ENCODE data around the gene DOHH.
"Not testable (repeated sequence)": the region's sequence is repeated elsewhere in the genome, so short reads cannot be mapped to it uniquely, and the experiment has no call there.

The DOHH gene

DNA sequence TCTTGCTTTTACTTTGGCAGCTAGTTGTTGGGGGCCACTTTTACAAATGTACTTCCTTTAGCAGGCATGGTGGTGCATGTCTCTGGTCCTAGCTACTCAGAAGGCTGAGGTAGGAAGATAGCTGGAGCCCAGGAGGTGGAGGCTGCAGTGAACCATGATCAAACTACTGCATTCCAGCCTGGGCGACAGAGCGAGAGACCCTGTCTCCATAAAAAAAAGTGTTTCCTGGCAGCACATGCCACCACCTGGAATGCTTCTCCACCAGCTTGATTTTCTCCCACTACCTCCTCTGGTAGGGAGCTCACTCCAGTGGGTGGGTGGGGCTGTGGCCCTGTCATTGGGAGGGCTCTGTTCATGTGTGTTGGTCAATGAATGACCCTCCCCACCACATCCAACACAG lies 18.2 kb upstream of the DOHH start:
- DNase-seq: no peak

DNA sequence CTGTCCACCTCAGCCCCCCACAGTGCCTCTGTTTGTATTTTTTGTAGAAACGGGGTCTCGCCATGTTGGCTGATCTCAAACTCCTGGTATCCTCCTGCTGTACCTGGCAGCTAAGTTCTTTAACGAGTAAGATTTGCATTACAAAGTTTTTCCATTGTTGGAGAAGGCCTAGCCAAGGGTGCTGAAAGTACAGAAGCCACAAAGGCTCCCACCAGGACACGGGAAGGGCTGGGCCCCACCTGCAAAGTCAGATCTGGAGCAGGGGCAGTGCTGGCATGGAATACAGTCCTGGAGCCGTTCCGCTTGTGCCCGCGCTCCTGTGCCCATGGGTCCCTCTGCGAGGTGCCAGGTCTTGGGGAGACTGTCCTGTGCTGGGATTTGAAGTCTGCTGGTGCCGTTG lies 17.8 kb upstream of the DOHH start:
- no peak for DNase-seq

DNA sequence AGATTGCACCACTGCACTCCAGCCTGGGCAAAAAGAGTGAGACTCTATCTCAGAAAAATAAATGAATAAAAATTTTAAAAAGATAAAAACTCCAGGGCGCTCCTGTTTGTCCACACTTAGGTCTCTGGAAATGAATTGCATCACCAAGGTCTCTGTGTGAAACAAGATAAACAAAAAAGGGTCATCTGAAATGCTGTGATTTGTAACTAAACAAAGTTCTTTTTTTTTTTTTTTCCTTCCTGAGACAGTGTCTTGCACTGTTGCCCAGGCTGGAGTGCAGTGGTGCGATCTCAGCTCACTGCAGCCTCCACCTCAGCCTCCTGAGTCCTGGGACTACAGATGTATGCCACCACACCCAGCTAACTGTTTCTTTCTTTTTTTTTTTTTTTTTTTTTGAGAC lies 17.2 kb upstream of the DOHH start:
- DNase-seq: no peak

DNA sequence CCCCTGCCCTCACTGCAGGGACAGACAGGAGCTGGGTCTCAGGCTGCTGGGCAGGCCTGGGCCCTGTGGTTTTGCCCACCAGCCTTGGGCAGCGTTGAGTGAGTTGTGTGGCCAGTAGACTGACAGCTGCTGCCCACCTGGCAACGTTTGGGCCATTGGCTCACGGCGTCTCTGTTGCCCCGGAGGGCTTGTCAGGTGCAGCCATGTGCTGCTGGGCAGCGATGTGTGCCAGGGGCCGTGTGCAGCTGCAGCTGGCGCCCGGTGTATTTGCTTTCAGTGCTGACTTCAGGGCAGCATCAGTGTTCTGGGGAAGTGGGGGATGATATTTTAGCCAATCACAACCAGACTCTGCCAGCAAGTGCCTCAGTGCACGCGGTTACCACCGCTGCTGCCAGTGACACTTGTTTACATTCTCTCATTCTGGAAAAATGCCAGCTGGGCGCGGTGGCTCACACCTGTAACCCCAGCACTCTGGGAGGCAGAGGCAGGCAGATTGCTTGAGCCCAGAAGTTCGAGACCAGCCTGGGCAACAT lies 16.3 kb upstream of the DOHH start:
- DNase-seq: no peak

DNA sequence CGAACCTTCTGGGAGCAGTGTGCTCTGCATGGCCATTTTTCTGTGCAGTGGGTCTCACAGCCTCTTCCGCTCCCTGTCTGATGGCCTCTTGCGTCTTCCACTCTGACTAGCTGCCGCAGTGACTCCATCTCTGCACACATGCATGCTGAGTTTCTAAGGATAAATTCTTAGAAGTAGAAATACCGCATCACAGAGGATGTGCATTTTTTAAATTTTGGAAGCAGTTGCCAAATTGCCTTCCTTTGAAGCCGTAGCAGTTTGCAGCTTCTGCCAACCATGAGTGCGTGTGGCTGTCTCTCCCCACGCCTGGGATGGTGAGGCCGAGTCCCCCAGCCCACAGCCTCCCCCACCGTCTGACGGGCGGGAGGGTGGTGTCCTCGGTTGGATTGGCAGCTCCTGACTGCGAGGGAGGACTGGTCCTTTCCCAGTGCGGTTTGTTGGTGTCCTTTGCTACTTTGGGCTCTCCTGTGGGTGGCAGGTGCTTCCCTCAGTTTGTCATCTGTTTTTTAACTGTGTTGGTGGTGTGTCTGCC lies 15.5 kb upstream of the DOHH start:
- no peak for DNase-seq

DNA sequence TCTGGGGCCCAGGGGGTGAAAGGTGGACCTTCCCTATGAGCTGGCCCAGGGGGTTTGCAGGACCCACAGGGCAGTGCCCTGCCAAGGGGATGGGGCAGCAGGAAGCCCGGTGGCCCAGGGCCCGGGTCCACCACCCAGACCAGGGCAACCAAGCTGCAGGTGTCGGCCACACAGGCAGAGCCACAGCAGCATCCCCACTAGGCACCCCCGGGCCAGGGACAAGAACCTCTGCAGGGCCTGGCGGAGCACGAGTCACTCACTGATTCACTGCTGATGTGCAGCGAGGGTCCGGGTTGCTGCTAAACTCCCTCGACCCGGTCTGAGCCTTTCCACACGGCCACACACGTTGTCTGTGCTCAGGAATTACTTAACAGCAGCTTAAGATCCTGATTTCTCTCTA lies 14.5 kb upstream of the DOHH start:
- no peak for DNase-seq

DNA sequence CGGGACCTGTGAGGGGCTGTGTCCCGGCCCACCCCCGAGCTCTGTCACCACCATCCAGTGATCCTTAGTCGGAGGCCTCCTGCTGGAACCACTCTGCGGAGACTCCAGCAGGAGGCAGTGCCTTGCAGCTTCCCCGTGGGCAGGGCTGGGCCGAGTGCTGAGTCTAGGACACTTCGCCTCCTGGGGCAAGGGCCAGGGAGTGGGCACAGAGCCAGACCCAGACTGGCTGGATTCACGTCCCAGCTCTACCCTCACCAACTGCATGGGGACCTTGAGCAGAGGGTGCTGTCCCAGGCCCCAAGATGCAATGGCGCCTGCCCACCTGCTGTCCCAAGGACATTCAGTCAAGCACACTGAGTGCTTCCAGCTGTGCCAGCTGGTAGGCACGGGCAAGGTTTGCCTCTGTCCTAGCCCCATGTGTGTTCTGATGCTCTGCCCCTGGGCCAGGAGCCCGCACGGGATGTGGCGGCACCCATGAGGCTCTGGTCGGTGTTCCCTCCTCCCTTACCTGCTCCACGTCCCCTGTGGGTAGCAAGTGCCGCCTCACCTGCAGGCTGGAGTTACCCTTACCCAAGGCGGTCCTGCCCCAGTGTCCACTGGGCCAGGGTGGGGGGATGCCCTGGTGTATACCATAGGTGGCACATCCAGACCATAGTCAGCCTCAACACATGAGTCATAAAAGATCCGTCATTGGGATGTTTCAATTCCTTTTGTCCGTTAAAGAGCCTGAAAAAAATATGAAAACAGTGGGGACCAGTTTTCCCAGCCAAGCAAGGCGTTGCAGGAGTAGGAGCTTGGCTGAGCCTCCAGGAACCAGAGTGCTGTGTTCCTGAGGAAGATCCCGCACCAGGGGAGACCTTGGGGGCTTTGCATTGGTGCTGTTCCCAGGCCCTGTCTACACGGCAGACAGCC lies 13.0 kb upstream of the DOHH start:
- DNase-seq: no peak

DNA sequence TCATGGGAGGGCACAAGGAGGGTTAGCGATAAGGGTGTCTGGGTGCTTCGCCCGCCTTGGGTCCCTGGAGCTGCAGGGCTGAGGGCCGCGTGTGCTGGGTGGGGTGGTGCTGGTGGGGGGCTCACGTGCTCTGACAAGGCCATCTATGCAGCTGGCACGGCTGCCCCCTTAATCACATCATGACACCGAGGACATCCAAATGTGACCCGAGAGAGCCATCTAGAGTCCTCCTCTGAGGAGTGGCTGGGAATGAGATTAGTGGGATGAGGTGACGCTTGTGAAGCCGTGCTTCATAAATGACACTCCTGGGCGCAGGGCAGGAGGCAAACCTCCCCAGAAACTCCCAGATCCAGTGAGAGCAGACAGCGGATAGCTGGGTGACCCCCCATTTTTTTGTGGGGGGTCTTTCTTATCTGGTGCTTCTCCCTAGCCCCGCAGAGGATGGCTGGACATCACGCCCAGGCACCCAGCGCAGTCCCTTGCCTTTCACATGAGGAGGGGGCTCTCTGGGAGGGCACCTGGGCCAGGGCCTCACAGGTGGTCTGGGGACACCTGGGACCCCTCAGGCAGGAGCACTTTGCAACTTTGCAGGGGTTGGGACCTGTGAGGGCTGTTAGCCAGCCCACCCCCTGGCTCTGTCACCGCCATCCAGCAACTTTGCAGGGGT lies 12.2 kb upstream of the DOHH start:
- DNase-seq: no peak

DNA sequence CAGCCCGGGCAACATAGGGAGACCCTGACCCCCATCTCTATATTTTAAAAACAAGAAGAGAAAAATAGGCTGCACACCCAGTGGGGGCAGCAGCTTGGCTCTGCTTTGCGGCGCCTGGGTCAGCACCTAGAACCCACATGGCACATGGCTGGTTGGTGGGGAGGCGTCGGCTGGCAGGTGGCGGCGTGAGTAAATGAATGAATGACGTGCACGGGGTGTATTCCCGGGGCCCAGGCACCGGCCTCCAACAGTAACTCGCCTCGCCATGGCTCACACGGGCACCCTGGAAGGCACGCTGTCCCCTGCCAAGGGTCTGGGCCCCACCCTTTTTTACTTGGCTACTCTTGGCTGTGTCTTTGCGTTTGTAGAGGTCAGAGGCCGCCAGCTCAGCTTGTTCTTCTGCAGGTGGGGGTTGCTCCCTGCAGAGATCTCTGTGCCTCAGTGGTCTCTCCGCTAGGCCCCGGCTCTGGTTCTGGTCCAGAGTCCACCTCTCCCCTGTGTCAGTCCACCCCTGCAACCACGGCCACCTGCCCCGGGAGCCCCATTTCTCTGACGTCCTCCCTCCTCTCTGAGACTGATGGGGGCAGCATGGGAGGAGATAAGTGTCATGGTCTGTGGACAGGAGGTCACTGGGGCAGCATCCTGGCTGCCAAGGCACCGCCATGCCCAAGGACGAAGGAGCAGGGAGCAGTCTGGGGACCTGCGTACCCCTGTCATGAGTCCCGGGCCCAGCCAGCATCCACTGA lies 11.2 kb upstream of the DOHH start:
- no peak for DNase-seq

DNA sequence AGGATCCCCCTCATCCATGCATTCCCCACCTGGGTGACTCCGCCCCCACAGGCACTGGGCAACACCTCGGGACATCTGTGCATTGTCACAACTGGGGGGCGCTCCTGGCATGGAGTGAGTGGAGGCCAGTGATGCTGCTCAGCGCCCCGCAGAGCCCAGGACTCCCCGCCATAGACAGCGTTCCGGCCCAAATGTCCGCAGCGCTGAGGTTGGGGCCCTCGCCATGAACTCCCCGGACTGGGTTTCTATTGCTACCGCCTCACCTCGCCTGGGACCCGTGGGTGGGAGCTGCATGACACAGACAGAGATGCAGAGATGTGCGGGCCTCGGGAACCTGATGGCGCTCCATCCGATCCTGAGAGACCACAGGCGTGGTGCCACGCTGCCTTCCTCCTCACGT lies 10.3 kb upstream of the DOHH start:
- no peak for DNase-seq

DNA sequence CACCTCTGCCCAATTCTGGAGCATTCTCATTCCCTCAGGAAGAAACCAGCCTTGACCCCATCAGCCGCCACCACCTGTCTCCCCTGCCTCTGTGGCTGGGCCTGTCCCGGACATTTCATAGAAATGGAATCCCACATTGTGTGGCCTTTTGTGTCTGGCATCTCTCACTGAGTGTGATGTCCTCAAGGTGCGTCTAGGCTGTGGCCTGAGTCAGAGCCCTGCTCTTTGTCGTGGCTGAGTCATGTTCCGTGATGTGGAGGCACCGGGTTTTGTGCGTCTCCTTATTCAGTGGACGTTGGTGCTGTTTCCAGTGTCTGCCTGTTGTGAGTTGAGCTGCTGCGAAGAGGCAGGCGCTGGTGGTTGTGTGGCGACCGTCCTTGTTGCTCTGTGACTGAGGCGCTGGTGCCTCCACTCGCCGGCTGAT lies 9.1 kb upstream of the DOHH start:
- no peak for DNase-seq

DNA sequence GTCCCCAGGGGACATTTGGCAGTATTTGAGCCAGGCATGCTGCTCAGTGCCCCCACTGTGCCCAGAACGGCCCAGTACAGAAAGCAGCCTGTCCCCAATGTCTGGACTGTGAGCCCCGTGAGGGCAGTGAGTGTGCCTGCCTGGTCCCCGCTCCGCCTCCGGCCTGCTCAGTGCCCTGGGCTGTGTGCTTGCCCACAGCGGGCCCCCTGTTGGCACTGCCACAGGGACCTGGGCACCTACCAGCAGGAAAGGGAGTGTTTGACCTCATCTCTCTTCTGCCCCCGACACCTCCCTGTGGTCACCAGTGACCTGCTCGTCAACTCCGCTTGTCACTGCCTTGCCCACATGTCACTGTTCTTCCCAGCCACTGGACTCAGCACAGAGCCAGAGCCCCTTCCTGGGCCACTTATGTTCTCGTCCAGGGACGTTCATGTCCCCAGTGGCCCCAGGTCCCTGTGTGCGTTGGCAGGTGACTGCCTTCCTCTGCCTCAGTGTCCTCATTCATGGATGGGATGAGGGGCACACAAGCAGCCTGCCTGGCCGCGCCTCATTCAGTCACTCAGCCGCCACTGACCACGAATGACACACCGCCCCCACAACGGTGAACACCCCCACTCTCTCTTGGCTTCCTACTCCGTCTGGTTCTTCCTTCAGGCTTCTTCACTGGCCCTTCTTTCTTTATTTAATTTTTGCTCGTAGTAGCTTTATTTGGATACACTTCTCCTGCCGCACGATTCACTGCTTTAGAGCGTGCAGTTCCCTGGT lies 8.5 kb upstream of the DOHH start:
- DNase-seq: no peak

DNA sequence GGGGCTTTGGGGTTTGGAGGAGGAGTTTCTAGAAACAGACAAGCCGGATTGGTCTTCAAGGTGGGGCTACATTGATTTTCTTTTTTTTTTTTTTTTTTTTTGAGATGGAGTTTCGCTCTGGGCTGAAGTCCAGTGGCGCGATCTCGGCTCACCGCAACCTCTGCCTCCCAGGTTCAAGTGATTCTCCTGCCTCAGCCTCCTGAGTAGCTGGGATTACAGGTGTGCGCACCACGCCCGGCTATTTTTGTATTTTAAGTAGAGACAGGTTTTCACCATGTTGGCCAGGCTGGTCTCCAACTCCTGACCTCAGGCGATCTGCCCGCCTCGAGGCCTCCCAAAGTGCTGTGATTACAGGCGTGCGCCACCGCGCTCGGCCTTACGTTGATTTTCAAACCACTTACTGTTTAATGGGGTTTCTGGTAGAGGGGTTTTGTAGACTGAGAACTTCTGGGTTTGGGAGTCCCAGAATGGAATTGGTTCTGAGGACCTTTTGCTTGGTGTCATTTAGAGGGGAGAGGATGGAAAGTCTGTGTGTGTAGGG lies 7.7 kb upstream of the DOHH start:
- not testable (repeated sequence) for DNase-seq

DNA sequence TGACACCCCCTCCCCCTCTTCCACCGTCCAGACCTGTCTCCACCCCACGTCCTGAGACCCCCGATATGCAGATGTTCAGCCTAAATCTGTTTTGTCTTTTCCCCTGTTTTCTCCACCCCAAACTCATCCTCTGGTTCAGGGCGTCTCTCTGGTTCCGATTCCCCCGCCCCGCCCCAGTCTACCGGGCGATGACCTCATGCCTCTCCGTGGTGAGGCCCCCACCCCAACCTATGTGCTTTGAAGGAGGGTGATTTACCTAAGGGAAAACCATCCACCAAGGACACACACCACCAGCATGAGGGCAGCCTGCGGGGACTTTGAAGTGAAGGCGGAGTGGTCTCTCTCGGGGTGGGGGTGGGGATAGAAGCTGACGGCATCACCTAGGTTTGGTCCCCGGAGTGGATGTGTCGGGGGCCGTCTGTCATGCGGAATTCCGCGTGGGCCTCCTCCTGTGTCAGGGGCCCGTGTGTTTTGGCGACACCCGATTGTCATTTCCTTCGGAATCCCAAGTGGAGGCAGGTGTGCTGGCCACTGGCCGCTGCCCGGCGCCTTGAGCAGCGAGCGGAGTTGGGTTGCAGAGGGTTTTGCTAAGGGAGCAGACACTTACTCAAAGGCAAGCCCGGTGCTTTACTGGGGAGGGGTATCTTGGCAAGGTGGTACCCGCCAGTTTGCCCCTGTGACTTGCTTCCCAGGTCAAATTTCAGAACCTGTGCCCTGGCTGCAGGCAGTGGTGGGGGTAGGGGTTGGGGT lies 7.1 kb upstream of the DOHH start:
- no peak for DNase-seq

DNA sequence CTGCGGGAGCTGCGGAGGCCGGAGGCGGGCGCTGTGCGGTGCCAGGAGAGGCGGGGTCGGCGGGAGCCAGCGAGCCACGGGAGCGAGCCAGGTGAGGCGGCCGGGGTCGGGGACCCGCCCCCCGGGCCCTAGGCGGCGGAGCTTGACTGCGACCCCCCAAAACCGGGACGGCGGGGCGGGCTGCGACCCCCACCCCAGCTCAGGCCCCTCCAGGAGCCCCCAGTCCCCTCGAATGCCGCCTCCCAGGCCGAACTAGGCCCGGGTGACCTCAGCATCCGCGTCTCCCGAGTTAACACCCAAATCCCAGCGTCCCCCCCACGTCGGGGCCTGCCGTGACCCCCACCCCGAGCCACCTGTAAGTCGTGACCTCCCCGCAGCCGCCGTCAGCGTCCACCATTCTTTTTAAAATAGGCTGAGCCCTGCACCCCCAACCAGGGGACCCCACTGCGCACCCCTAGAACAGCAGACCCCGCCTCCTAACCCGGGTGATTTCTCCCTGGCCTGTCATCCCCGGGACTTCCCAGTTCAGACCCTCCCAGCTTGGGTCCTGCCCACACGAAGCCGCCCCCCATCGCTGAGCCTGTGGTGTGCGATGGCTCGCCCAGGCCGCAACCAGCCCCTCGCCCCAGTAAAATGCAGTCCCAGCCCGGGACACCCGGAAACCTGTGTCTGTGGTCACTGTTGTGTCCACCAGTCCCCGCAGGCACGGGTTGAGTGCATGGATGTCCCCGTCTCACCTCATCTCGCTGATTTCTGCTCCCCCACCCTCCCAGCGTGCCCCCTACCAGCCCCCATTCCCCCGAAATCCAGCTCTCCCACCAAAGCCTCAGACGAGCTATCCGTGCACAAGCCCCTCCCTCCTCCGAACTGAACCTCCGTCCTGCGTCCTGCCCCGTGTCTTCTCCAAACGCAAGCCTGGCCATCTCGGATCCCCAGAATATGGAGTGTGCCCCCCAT lies 6.2 kb upstream of the DOHH start:
- DNase-seq: no peak

DNA sequence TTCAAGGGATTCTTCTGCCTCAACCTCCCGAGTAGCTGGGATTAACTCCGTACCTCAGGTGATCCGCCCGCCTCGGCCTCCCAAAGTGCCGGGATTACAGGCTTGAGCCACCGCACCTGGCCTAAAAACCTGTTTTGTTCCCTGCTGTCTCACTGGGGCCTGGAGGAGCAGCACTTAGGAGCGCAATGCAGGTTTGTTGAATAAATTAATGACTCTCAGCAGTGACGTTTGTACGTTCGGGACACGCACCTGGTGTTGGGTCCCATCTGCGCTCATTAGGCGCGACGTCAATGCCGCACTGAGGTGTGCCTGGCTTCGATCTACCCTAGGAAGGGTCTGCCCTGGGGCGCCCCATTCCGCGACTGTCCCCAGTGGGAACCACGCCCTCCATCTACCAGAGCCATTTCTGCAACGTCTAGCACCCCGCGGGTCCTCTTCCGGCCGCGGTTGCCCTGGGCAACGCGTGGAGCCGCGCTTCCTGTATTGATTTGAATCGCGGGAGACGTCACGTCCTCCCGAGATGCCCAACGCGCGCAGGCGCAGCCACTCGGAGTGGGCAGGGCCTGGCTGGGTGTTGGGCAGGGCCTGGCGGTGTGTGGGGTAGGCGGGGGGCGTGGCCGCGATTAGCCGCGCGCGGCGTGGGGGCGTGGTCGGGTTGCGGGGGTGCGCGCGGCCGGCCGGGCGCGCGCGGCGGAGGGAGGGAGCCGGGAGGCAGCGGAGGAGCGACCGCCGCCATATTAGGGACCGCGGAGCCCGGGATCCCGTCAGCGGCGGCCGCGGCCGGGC lies 5.3 kb upstream of the DOHH start, which contains the start of gene FZR1:
Gene FZR1 (plus strand): TSS at position 714 of the 786 bp plus-strand sequence. CDS start 16,679 bp downstream, outside the sequence.
- peak; percentile 93 to 97 for DNase-seq

DNA sequence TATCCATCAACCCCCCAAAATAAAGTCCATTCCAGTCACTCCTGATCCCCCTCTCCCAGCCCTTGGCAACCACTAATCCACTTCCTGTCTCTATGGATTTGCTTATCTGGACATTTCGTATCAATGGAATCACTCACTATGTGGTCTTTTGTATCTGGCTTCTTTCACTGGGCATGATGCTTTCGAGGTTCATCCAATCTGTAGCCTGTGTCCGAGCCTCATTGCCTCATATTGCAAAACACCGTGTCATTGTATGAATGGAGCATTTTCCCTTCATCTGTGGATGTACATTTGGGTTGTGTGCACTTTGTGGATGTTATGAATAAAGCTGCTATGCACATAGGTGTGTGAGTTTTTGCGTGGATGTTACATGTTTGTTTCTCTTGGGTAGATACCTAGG lies 4.3 kb upstream of the DOHH start:
- no peak for DNase-seq

DNA sequence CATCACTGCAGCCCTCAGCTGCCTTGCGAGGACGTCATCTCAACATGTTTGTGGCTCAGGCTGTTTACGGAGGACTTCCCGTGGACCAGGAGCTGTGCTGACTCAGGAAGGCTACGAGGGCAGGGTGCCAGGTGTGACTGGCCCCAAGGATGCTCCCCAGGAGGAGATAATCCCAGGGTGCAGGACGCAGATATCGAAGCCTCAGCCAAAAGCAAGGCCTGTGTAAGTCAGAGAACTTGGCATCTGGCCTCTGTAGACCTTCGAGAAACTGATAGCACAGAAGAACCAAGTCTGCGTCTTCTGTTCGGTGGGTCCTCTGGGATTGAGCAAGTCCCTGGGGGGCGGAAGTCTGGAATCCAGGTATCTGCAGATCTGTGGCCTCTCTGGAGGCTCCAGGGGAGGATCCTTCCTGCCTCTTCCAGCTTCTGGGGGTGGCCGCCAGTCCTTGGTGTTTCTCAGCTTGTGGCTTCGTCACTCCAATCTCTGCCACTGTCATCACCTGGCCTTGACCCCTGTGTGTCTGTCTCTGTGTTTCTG lies 2.6 kb upstream of the DOHH start:
- DNase-seq: no peak

DNA sequence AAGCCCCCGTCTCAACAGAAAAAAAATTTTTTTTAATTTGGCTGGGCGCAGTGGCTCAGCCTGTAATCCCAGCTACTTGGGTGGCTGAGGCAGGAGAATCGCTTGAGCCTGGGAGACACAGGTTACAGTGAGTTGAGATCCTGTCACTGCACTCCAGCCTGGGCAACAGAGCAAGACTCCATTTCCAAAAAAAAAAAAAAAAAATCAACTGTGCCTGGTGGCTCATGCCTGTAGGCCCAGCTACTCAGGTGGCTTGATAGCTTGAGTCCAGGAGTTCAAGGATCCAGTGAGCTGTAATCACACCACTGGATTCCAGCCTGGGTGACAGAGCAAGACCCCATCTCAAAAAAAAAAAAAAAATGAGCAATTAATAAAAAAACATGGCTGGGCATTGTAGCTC lies 1.3 kb upstream of the DOHH start:
- no peak for DNase-seq

Data from SW 1271 (cell line).